Glomerular visceral epithelial cell (primary cell): ENCODE data around the gene ANKMY1.

Source experiments
- DNase-seq: peaks from one replicate; pipeline ENCODE4 v3.0.0-alpha.2; 2016; ENCODE audit errors: extremely low spot score

ANKMY1 gene

GRCh38 chr2:240595381-240596079, 37.7 kb upstream of the ANKMY1 start:
- DNase-seq: no peak

GRCh38 chr2:240594511-240595380, 37.0 kb upstream of the ANKMY1 start:
- DNase-seq: no peak

DNA sequence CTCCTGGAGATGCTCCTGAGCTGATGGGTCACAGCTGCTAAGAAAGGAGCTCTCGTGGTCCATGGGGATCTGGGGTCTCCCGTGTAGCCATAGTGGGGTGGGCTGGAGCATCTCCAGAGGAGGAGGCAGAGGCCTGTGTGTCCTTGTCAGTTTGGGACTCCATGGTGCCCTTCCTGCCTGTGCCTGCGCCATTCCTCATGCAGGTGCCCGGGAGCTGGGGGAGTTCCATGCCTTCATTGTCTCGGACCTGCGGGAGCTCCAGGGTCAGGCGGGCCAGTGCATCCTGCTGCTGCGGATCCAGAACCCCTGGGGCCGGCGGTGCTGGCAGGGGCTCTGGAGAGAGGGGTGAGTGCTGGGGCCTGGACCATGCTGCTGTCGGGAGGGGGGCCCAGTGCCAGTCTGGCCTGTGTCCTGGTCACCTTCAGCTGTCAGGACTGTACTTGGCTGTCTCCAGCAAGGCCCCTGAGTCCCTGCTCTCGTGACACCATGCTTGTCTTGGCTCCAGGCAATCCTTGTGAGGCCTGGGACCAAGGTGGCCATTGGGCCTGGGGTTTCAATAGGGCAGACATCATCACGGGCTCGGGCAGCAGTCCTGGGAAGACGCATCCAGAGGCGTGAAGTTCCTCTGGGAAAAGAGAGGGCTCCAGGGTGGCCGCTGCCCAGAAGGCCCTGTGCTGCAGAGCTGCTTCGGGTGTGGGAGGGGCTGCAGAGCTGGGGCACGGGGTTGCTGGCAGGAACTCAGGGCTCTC, 36.1 kb upstream of the ANKMY1 start:
- no peak for DNase-seq

DNA sequence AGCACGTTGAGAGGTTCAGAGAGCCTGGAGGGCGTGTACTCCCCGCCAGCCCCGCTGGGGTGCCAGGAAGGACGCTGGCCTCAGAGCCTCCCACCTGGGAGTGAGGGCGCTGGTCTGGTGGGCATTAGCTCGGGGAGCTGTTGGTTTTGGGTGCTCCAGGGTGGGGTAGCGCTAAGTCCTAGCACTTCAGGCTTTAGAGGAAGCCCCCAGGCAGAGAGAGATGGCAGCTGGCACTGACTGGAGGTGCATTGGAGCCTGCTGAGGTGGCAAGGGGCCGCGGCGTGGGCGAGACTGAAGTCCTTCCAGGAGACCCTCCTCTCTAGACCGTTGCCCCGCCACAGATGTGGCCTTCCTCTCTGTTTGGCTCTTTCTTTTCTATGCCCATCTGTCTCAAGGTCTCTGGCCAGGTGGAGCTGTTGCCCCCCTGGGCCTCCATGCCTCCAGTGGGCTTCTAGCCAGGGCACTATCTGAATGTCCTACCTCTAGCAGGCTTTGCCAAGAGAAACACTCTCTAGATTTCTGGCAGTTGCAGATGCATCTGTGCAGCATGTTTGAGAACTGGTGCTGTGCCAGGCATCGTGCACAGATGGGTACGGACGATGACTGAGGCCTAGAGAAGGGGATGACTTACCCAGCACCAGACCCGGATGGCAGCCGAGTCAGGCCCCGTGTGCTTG, 35.4 kb upstream of the ANKMY1 start:
- no peak for DNase-seq

- DNase-seq: no peak
Measured at GRCh38 chr2:240591784-240592183, 34.0 kb upstream of the ANKMY1 start.

- no peak for DNase-seq
Measured at GRCh38 chr2:240591226-240591625, 33.4 kb upstream of the ANKMY1 start.

GRCh38 chr2:240590681-240591111, 32.9 kb upstream of the ANKMY1 start:
- DNase-seq: no peak

- no peak for DNase-seq
Measured at GRCh38 chr2:240589850-240590525, 32.2 kb upstream of the ANKMY1 start.

DNA sequence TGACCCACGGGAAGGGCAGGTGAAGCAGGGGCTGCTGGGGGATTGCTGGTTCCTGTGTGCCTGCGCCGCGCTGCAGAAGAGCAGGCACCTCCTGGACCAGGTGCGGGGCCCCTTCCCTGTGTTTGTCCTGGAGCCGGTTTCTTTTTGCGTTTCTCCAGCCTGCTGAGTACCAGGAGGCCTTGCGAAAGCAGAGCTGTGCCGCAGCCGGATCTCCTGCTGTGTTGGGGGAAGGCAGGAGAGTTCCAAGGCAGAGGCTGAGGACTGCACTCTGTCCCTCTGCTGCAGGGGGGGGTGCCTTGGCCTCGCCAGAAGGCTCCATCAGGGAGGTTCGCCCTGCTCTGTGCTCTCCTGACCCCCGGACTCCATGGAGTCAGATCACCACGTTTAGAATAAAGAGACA, 31.6 kb upstream of the ANKMY1 start:
- DNase-seq: no peak

DNA sequence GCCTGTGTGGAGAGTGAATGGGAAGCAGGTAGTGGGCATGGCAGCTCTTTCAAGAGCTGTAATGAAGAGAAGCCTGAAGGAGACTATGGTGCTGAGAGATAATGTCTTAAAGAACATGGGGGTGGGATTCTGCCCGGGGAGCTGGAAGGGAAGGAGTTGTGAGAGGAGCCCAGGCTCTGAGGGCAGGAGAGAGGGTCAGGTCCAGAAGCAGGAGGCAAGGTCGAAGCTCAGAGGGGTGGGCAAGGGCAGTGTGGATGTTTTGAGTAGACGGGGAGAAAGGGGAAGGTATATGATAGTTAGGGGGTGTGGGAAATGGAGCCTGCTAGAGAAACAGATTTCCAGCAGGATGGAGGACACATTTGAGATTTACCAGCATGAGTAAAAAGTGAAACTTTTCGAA, 30.9 kb upstream of the ANKMY1 start:
- no peak for DNase-seq

- DNase-seq: no peak
Measured at GRCh38 chr2:240588006-240588655, 30.3 kb upstream of the ANKMY1 start.

DNA sequence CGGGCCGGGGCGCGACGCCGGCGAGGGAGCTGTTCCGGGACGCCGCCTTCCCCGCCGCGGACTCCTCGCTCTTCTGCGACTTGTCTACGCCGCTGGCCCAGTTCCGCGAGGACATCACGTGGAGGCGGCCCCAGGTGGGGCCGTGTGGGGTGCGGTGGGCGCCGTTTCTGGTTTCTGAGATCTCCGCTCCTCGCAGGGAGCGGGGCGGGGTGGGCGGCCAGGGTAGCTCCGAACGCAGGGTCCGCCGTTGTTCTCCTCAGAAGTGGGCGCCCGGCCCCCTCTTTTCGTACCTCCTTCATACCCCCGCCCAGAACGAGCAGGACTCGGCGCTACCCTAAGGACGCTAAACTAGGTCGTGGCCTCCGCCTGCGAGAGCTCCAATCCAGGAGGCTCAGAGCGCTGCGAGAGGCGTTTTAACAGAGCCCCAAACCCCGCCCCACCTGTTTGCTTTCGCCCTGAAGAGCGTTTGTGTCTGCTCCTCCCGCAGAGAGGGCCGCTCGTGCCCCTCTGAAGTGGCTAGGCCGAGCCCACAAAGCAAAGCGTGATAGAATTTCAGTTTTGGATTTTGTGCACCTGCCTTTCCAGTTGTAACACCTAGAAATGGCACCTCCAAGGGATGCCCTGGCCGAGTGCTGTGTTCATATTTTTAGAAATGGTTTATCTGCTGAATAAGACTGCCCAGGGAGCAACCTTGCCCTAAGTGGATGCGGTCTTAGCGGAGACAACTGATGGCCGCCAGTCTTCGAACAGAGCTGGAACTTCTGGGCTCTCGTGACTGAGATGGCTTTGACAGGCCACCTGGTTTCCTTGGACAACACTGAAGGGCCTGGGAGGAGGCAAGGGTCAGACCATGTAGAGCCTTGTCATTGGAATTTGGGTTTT, 29.4 kb upstream of the ANKMY1 start:
- DNase-seq: peak; percentile 39

DNA sequence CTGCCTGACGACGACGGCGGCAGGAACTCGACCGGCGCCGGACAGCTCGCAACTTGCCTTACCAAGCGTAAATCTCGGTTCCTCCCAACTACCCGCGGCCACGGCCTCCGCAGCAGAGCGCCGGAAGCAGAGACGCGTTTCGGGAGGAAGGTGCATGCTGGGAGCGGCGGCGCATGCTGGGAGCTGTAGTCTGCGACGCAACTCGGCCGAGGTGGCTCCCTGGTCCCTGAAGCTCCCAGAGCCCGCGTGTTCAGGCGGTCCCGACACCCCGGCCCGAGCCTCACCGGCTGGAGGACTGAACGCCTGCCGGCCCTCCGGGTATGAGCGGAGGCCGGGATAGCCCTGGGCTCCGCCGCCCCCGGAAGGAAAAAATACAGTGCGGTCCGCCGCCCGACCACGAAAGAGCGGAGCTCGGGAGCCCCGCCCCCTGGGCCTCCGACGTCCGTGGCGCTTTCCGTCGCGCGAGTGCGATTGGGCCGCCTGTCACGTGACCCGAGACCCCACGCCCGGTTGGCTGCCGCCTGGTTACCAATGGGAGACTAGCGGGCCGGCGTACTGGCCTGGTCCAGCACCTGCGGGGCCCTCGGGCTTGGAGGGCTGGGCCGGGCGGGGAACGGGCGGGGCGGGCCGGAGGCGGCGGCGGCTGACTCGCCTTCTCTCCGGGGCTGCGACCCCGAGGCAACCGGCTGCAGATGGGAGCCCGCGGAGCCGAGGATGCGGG, 28.6 kb upstream of the ANKMY1 start, which contains the start of gene CAPN10:
Gene CAPN10, plus strand, starts transcription at position 537 of the 721 bp plus-strand sequence. Its CDS starts 178 bp downstream, at position 715.
- DNase-seq: peak; percentile 96

DNA sequence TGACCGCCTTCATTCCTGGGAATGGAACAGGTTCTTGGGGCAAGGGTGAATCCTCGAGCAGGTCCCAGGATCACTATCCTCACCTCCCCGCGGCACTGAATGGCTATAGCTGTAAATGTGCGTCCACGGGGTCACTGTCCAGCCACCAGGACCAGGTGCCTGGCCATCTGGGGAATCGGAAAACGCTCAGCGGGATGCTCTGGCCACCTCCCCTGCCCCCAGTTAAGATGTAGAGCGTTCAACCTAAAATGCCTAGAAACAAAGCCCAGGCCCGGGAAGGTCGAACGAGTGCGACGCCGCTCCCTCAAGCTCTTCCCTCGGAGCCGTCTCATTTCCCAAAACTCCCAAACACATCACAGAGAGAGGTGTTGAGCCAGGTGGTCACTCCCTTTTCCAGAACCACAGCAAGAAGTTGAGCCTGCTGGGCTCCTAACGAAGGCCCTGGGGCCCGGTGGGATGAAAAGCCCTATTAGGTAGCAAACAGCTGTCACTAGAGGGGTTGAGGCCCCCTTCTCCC, 28.0 kb upstream of the ANKMY1 start:
- no peak for DNase-seq

- peak; percentile 29 for DNase-seq
Measured at GRCh38 chr2:240585101-240585500, 27.3 kb upstream of the ANKMY1 start.

DNA sequence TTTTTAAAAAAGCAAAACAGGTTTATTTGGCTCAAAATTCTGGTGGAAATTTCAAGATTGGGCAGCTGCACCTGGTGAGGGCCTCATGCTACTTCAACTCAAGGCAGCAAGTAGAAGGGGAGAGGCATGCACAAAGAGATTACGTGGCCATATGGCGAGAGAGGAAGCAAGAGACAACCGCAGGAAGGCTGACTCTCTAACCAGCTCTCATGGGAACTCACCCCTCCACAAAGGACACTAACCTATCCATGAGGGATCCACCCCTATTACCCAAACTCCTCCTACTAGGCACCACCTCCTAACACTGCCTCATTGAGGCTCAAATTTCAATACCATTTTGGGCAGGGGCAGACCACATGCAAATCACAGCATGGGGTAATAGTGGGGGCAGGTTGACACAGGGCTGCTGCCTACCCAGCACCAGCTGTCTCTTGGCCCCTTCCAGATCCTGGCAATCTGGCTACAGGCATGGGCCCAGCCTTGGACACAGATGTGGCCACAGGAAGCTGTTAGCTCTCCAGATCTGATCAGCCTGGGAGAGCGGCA, 26.8 kb upstream of the ANKMY1 start:
- DNase-seq: peak; percentile 41

DNA sequence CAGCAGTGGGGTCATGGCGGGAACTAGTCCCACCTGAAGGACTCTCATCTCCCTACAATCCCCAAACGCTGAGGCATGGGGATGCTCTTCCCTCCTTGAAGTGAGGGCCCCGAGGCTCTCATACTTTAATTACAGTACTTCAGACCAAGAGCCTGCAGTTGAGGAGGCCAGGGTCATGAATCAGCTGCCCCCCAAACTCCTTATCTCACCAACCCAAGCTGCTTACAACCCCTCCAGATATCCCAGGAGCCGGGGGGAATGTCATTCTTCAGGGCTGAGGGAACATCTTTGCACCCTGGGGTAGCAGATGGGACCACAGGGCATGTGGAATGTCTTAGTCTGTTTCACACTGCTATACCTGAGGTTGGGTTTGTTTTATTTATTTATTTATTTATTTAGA, 26.0 kb upstream of the ANKMY1 start:
- no peak for DNase-seq

DNA sequence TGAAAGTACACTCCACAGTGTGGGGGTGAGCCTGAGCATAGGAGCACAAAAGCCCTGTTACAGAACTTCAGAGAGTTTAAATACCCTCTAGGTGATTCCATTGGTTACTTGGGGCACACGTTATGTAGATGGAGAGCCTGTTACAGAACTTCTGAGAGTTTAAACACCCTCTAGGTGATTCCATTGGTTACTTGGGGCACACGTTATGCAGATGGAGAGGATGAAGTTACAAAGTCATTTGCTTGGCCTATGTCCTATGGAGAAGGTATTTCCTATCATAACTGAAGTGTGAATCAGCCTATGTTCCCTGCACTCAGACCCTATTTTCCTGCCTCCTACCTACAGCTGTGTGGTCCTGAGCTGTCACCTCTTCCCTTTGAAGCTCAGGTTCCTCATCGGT, 25.0 kb upstream of the ANKMY1 start:
- no peak for DNase-seq
